Smooth muscle cell of the brain vasculature (primary cell): ENCODE data around the gene ANGEL1.

Source experiments
- DNase-seq: peaks from one replicate; pipeline ENCODE4 v3.0.0-alpha.2; 2012; ENCODE audit warnings: low read depth, low spot score

Gene ANGEL1

GRCh38 chr14:76814726-76815645 is 2.3 kb upstream of the ANGEL1 start:
- DNase-seq: no peak

DNA sequence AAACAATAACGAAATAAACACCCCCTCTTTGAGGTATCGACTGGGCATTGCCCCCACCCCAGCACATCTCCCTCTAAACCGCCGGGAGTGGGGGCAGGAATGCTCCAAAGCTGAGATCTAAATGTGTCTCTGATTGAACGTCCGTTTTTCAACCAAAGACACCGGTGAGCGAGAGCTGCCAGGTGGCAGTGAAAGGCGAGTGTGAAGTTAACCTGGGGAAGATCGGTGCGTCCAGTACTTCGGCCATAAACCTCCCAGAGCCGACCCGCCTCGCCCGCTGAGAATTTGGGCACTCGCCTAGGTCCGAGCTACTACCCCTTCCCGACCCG is 625 bp downstream of the ANGEL1 start:
- DNase-seq: no peak

- no peak for DNase-seq
Measured at GRCh38 chr14:76811561-76811960, 1.1 kb downstream of the ANGEL1 start.

- DNase-seq: no peak
Measured at GRCh38 chr14:76810953-76811400, 1.7 kb downstream of the ANGEL1 start.

- no peak for DNase-seq
Measured at GRCh38 chr14:76810525-76810924, 2.2 kb downstream of the ANGEL1 start.

DNA sequence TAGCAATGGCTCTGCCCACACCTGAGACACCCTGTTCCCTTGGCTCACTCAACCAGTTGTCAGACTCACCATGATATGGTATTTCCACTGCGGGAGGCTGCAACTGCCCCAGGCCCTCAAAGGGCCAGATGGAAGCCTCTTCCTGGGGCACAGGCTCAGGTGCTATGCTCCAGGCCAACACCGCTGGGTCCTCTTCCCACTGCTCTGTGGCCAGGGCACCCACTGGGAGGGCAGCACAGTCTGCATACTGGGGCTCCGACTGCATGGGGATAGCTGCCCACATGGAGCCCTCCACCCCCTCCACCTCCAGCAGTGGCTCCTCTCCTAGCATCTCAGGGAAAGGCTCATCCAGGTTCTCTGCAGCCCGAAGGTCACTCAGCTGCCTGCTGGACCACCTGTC is 3.7 kb downstream of the ANGEL1 start:
- DNase-seq: no peak

GRCh38 chr14:76808011-76808410 is 4.7 kb downstream of the ANGEL1 start:
- DNase-seq: no peak

- DNase-seq: no peak
Measured at GRCh38 chr14:76806446-76806845, 6.2 kb downstream of the ANGEL1 start.

- no peak for DNase-seq
Measured at GRCh38 chr14:76793956-76794355, 18.7 kb downstream of the ANGEL1 start.

- DNase-seq: no peak
Measured at GRCh38 chr14:76793324-76793723, 19.4 kb downstream of the ANGEL1 start.

DNA sequence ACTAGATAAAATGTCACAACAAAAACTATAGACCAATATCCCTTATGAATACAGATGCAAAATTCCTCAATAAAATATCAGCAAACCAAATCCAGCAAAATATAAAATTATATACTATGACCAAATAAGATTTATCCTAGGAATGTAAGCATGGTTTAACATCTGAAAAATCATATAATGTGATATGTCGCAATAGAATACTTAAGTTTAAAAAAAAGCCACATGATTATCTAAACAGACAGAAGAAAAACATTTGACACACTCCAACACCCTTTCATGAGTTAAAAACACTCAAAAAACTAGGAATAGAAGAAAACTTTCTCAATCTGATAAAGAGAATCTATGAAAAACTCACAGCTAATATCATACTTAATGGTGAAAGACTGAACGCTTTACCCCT is 20.3 kb downstream of the ANGEL1 start:
- no peak for DNase-seq

- DNase-seq: no peak
Measured at GRCh38 chr14:76786601-76787000, 26.1 kb downstream of the ANGEL1 start.

DNA sequence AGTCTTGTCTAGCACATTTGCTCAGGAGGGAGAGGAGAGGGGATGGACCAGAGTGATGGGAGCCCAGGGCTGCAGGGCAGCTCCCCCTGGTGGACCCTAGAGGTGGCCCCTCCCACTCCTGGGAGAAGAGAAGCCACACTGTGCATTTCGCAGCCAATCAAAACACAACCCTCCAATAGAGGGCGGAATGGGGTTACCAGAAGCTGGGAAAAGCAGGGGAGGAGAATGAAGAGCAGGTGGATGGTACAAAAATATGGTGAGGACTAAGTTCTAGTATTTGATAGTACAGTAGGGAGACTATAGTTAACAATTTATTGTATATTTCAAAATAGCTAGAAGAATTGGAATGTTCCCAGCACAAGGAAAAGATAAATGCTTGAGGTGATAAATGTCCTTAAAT is 27.8 kb downstream of the ANGEL1 start:
- peak; percentile 46 for DNase-seq

- DNase-seq: no peak
Measured at GRCh38 chr14:76784266-76784874, 28.3 kb downstream of the ANGEL1 start.

DNA sequence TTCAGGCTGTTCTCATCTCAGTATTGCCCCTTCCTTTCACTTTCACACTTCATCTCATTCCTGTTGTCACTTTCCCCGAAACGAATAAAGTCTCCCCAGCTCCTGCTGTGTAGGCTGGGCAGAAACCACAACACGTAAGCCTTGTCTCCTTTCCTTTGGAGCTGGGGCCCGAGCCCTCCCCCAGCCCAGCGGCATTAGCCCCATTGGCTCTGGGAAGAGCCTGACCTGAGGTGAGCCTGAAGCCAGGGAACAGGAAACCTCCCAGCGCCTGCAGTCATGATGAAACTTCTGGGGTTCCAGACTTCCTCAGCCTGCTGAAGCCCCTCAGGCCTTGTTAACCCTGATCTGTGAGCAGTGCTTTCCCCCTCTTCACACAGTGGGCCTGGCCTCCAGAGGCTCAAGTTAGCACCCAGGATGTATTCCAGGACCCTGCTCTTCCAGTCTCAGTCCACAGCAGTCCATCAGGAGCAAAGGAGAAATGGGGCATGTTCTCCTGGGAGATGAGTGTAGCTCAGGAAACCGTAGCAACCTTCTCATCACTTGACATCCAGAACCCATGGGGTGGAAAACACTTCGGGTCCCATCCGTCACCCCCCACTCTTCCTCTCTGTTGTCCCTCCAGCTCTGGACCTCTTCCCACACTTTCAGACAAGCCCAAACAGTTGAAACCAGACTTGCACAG is 29.7 kb downstream of the ANGEL1 start:
- DNase-seq: no peak

DNA sequence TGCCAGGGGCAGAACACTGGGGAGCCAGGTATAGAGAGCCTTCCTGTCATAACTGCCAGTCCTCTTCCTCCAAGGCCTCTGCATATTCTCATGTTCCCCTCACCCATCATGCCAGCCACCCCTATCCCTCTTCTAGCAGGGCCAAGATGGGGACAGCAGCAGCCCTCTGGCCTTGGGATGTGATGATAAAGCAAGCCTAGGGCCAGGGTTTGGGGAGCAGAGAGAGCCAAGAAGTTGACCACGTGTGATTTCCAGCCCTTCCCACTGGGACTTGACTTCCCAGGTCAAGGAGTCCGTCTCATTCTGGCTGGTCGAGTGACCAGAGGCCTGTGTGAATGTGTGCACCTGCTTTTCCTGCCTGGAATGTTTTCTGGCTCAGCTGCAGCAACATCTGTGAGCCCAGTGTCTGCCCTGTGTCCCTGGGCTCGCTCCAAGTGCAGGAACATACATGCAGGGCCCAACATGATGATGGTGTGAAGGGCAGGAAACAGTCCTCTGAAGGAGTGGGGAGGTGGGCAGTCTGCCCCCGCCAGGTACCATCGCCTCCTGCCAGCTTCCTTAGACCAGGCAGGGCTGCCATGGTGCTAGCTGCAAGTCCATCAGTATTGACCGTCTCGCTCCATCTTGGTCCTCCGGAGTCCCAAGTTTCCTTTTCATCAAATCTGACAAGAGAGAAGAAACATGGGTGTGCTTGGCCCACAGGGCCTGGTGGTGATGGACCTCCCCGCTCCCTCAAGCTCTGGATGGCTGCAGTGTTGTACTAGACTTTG is 30.4 kb downstream of the ANGEL1 start:
- DNase-seq: no peak

- no peak for DNase-seq
Measured at GRCh38 chr14:76781648-76782051, 31.0 kb downstream of the ANGEL1 start.

DNA sequence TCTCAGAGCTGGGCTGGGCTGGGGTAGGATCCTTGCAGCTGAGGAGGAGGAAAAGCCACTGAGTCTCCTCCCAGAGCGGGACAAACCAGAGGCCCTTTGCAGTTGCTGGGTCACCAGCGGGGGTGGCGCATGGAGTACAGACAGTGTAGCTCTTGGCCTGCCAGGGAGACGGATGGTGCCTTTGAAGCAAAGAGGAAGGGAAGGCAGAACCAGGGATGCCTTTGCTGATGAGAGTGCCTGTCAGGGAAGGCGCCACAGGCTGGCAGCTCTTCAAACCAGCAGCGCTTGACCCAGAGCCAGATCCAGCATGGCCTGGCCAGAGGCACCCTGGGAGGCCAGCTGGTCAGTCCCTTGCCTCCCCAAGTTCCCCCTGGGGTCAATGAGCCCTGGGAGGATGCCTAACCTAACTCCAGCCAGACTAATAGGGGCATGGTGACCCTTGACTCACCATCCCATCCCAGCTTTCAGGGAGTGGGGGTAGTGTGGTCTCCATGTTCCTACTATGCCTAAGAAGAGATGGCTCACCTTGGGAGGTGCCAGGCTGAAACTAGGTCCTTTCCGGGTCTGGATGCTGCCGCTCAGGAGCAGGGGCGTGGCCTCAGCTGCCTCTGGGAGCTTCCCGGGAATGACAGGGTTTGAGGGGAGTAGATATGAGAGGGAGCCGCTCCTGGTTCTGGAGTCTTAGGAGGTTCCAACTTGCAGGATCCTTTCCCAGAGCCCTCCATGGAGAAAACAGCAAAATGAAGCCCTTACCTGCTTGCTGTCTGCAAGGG is 31.6 kb downstream of the ANGEL1 start:
- no peak for DNase-seq

DNA sequence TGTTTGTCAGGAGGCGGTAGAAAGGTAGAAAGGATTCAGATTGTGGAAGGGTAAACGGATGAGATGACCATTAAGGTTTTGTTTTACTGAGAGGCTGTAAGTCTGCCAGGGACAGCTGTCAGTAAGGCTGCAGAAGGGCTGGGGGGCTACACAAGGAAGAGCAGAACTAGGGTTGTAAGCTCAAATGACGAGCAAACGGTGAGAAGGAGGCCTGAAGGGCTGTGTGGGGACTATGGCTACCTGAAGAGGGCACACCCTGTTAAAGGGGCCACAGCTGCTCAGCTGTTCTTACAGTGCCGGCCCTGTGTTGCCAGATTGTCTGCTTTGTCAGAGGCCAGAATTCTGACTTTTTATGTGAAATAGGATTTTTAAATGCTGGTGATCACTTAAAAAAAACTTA is 32.3 kb downstream of the ANGEL1 start:
- no peak for DNase-seq

DNA sequence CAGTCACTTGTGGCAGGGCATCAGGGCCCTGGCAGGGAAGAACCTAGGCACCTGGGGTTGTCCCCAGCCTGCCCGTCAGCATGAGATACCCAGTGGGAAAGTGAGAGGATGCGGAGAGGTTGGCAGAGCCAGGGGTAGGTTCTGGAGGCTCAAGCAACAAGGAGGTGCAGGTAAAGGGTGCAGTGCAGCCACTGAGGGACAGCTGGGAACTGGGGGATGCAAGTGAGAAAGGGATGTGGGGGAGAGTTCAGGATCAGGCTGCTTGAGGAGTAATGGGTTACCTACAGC is 32.7 kb downstream of the ANGEL1 start:
- no peak for DNase-seq
